GM21390 (cell line): Measurements from ENCODE around the gene MAP3K14.
"Not testable (repeated sequence)": the region's sequence is repeated elsewhere in the genome, so short reads cannot be mapped to it uniquely, and the experiment has no call there.

ENCODE experiments used
- ATAC-seq: cut with Tn5 transposase; IDR thresholded peaks from one replicate; pipeline ENCODE4 v1.9.1; 2021; ENCODE audit not compliant: unreplicated experiment

The MAP3K14 gene

GRCh38 chr17:45316434-45317110, at the start of gene MAP3K14:
Gene MAP3K14 (minus strand): TSS chr17:45317020. CDS start chr17:45290745, 26,275 bp downstream.
- ATAC-seq: no peak

- no peak for ATAC-seq
Observed at GRCh38 chr17:45366049-45366448, 49.2 kb upstream of the MAP3K14 start.

GRCh38 chr17:45364531-45365390, 47.9 kb upstream of the MAP3K14 start:
- ATAC-seq: no peak

DNA sequence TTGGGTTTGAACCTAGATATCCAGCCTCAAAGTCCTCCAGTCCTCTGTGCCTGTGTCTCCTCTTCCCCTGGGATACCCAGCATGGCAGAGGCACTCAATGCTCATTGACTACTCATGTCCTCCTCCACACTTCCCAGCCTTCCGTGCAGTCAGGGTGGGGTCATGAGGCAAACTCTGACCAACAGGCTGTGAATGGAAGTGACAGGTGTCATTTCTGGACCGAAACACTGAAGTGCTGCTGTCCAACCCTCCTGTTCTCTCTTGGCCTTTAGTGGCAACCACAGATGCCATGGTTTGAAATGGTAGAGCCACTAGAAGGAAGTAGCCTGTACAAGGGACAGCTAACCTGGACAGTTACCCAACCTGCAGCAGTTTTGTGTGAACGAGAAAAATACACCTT, 46.7 kb upstream of the MAP3K14 start:
- ATAC-seq: no peak

GRCh38 chr17:45361976-45362375, 45.2 kb upstream of the MAP3K14 start:
- ATAC-seq: no peak

DNA sequence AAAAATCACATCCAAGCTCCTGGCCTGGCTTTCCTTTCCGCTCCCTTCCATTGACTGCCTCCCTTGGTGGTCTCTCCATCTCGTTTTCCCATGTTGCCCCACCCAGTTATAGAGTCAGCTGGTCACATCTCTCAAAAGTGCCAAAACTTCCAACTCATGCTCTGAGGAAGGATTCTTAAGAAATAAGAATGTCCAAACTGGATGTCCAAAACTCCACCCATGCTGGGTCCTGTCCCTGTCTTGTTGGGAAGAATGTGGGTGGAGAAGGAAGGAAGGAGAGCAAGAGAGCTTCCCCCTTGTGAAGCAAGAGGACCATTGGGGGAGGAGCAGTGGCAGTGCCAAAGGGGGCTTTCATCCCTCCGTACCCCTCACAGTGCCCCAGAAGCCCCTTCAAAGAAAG, 44.6 kb upstream of the MAP3K14 start:
- no peak for ATAC-seq

GRCh38 chr17:45357364-45357997, 40.7 kb upstream of the MAP3K14 start:
- ATAC-seq: no peak

DNA sequence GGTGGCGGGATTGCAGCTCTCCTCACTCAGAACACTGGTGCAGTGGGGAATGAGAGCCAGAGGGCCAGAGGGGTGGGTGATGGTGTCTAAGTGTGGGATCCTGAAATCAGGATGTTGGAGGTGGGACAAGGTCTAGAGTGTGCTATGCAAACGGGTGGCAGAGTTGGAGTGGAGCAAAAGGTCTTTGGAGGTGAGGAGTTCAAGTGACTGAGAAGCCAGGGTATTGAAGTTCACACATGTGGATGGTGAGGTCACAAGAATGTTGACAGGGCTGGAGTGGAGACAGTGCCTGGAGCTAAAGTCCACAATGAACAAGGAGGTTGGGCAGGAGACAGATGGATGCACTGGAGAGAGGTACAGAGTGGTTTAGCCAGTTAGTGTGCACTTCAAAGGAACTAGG, 38.3 kb upstream of the MAP3K14 start:
- ATAC-seq: no peak

DNA sequence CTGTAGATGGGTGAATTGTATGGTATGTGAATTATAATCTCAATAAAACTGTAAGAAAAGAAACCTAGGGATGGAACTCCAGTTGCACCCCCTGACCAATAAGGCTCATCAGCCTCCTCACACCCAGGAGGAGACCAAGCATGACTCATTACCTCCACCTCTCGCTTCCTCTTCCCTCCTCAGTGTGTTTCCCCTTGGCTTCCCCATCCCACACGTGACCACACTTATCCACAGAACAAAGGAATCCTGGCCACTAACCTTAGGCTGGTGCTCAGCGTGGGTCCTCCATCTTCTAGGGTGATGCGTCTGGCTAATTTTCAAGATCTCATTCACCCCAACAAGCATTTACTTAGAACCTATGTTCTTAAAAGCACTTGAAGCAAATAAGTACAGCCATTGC, 36.2 kb upstream of the MAP3K14 start:
- no peak for ATAC-seq

- ATAC-seq: no peak
Observed at GRCh38 chr17:45351831-45352230, 35.0 kb upstream of the MAP3K14 start.

- no peak for ATAC-seq
Observed at GRCh38 chr17:45347444-45347843, 30.6 kb upstream of the MAP3K14 start.

- no peak for ATAC-seq
Observed at GRCh38 chr17:45346216-45347015, 29.6 kb upstream of the MAP3K14 start.

- no peak for ATAC-seq
Observed at GRCh38 chr17:45345554-45346215, 28.9 kb upstream of the MAP3K14 start.

- no peak for ATAC-seq
Observed at GRCh38 chr17:45345246-45345553, 28.4 kb upstream of the MAP3K14 start.

- ATAC-seq: not testable (repeated sequence)
Observed at GRCh38 chr17:45343967-45344664, 27.3 kb upstream of the MAP3K14 start.

- no peak for ATAC-seq
Observed at GRCh38 chr17:45342871-45343526, 26.2 kb upstream of the MAP3K14 start.

GRCh38 chr17:45342306-45342705, 25.5 kb upstream of the MAP3K14 start:
- ATAC-seq: no peak

GRCh38 chr17:45341533-45342158, 24.8 kb upstream of the MAP3K14 start:
- ATAC-seq: no peak
